Esophagus muscularis mucosa (tissue), 3 donors: ENCODE data around the gene SLC24A4.

Experiments used
- CTCF ChIP-seq, 3 experiments: fragments of 200-600 bp in 2 of 3; fragments of 450-650 bp in 1 of 3; sonication (generic) in 2 of 3; IDR thresholded peaks; one replicate each; pipeline ENCODE4 v1.5.1; 2017 to 2019; ENCODE audit warnings: antibody characterized with exemption in 3 of 3, mild to moderate bottlenecking in 2 of 3, moderate library complexity in 1 of 3
- POLR2A ChIP-seq: fragments of 450-650 bp; IDR thresholded peaks from one replicate; pipeline ENCODE4 v1.6.1; 2017; ENCODE audit warnings: antibody characterized with exemption, moderate library complexity, mild to moderate bottlenecking, low read depth
- POLR2AphosphoS5 ChIP-seq, 2 donors: sonication (generic); formaldehyde crosslinking; IDR thresholded peaks; one replicate each; pipeline ENCODE4 v1.6.1; 2017; ENCODE audit warnings: antibody characterized with exemption in 2 of 2

- TF ChIP-seq POLR2A (no peak), CTCF (IDR thresholded peaks at IDR 0.05) (no peak), POLR2AphosphoS5 (IDR thresholded peaks at IDR 0.05) (no peak)
Measured at GRCh38 chr14:92407410-92407809, 84.4 kb downstream of the SLC24A4 start.
